ENCODE measurements around the gene CD1D.
"Not testable (repeated sequence)": the region's sequence is repeated elsewhere in the genome, so short reads cannot be mapped to it uniquely, and the experiment has no call there.

The CD1D gene

GRCh38 chr1:158180741-158181576 lies at the start of gene CD1D:
Gene CD1D, plus strand, starts transcription at chr1:158180895. Its CDS starts 207 bp downstream, at chr1:158181102.
- DNase-seq: no peak

GRCh38 chr1:158131217-158131616 lies 49.5 kb upstream of the CD1D start:
- no peak for DNase-seq

- no peak for DNase-seq
Observed at GRCh38 chr1:158140764-158141192, 39.9 kb upstream of the CD1D start.

- DNase-seq: no peak
Observed at GRCh38 chr1:158145173-158145719, 35.4 kb upstream of the CD1D start.

- no peak for DNase-seq
Observed at GRCh38 chr1:158146165-158146564, 34.5 kb upstream of the CD1D start.

GRCh38 chr1:158146739-158147138 lies 34.0 kb upstream of the CD1D start:
- DNase-seq: no peak

- DNase-seq: no peak
Observed at GRCh38 chr1:158147401-158147800, 33.3 kb upstream of the CD1D start.

- no peak for DNase-seq
Observed at GRCh38 chr1:158147869-158148268, 32.8 kb upstream of the CD1D start.

GRCh38 chr1:158148468-158148867 lies 32.2 kb upstream of the CD1D start:
- DNase-seq: no peak

- DNase-seq: no peak
Observed at GRCh38 chr1:158149175-158149574, 31.5 kb upstream of the CD1D start.

GRCh38 chr1:158149577-158150269 lies 31.0 kb upstream of the CD1D start:
- DNase-seq: peak; percentile 93

GRCh38 chr1:158150523-158150922 lies 30.2 kb upstream of the CD1D start:
- DNase-seq: no peak

GRCh38 chr1:158153179-158153578 lies 27.5 kb upstream of the CD1D start:
- DNase-seq: no peak

- no peak for DNase-seq
Observed at GRCh38 chr1:158153746-158154444, 26.8 kb upstream of the CD1D start.

- DNase-seq: no peak
Observed at GRCh38 chr1:158154501-158154900, 26.2 kb upstream of the CD1D start.

- DNase-seq: no peak
Observed at GRCh38 chr1:158155673-158156072, 25.0 kb upstream of the CD1D start.

- DNase-seq: no peak
Observed at GRCh38 chr1:158159597-158159996, 21.1 kb upstream of the CD1D start.

- DNase-seq: no peak
Observed at GRCh38 chr1:158161446-158161845, 19.2 kb upstream of the CD1D start.

GRCh38 chr1:158163000-158163947 lies 17.4 kb upstream of the CD1D start:
- no peak for DNase-seq

GRCh38 chr1:158169105-158169504 lies 11.6 kb upstream of the CD1D start:
- no peak for DNase-seq

GRCh38 chr1:158175915-158176314 lies 4.8 kb upstream of the CD1D start:
- not testable (repeated sequence) for DNase-seq

GRCh38 chr1:158176399-158176798 lies 4.3 kb upstream of the CD1D start:
- no peak for DNase-seq

Data from DMS 273 treated with DMSO at 0.1 percent for 48 hours (cell line).